ENCODE data around the gene HOXD10.

DNA sequence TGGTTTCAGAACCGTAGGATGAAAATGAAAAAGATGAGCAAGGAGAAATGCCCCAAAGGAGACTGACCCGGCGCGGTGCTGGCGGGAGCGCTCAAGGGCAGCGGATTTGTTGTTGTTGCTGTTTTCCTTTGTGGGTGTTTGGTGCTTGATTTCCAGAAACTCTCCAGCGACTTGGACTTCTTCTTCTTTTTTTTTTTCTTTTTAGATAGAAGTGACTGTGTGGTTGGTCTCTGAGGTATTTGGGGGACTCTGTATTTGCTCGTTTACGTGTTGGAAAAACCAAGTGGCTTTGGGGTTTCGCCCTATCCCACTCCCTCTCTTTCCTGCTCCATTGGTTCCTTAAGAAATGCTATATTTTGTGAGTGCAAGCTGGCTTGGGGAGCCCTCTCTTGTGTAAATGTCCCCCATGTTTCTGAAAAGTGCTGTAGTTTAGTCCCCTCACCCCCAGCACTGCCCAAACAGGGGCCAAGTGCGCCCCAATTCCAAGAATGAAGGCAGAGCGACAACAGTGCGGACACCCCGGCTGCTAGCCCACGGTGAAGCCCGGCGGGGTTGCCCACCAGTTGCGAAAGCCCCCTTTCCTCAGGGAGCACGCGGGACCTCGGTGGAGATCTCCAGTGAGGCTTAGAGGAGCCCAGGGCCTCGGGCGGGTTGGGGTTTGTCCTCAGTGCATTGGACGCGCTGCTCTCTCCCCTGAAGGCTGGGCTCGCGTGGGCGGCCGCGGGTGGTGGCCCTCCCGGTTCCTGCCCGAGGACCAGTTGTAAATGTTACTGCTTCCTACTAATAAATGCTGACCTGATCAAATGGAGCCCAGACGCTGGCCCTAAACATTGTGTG lies 7.8 kb downstream of the HOXD10 start:
- no peak for TF ChIP-seq GATA2 (IDR thresholded peaks at IDR 0.05; ENCODE audit: low read depth, low read length)
- TF ChIP-seq GATA3 (IDR thresholded peaks at IDR 0.05; ENCODE audit: low read depth, low read length) = no peak

All from SH-SY5Y (cell line).